HG02884 (cell line): ENCODE data around the gene KRT72.

ENCODE experiments used
- ATAC-seq: cut with Tn5 transposase; IDR thresholded peaks from one replicate; pipeline ENCODE4 v1.9.1; 2021; ENCODE audit warnings: mild to moderate bottlenecking, moderate library complexity; ENCODE audit not compliant: unreplicated experiment

The KRT72 gene

GRCh38 chr12:52551216-52551865 is 49.9 kb downstream of the KRT72 start:
- no peak for ATAC-seq

- ATAC-seq: no peak
These were observed 55.1 kb downstream of the KRT72 start for GRCh38 chr12:52546126-52546525.

DNA sequence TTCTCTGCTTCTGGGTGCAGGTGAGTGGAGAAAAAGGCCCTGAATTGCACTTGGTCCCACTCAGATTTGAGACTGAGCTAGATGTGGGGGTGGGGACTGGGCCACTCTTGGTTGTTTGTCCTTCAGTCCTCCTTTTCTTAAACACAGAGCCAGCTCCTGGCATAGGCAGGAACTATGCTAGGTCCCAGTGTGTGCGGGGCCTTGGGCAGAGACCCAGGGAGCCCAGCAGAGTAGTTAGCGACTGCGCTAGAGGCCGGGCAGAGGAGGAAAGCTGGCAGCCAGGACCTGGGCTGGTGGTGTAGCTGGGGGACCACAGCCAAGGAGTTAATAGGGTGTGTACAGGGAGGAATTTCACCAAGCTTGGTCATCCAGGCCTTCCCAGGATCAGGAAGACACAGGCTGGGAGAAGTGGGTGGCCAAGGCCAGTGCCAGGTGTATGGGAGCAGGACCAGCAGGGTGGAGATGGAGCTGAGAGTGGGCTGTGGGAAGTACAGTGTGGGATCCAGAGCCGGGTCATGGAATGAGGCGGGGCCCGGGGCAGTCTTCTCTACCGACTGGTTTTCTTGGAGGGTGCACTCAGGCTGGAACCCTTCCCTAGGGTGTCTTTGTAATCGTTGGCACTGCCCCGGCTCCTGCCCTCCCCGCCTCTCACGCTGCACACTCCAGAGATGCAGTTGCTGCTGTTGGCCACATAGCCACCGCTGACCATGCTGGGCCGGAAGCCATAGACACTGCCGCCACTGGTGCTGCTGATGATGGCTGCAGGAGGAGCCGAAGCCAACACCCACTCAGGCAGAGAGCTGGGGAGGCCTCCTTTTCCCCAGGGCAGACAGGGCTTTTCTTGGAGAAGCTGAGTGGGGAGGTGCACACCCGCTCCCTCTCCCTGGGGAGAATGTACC is 57.0 kb downstream of the KRT72 start:
- ATAC-seq: no peak

DNA sequence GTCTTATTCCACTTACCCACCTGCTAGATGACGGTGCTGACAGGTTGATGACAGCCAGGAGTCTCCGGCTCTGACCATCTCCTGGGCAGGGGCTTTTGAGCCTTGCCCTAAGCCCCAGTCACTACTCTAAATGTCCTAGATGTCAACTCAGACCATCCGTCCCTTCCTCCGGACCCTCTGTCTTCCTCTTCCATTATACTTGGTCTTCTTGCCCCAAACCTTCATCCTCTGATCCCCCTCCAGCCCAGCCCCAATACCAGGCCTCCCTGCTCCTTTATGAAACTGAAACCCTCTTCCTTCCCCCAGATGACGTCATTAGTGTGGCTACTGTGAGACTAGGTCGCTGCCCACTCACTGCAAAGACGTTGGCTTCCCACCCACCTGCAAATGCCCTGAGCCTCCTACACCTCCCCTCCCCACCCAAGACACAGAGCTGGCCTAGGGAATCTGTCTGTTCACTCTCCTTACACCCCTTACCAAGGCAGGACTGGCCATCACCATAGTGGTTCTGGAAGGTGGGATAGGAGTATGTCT is 58.4 kb downstream of the KRT72 start:
- ATAC-seq: no peak

- ATAC-seq: no peak
These were observed 59.1 kb downstream of the KRT72 start for GRCh38 chr12:52542157-52542556.

GRCh38 chr12:52541709-52542108 is 59.6 kb downstream of the KRT72 start:
- ATAC-seq: no peak

DNA sequence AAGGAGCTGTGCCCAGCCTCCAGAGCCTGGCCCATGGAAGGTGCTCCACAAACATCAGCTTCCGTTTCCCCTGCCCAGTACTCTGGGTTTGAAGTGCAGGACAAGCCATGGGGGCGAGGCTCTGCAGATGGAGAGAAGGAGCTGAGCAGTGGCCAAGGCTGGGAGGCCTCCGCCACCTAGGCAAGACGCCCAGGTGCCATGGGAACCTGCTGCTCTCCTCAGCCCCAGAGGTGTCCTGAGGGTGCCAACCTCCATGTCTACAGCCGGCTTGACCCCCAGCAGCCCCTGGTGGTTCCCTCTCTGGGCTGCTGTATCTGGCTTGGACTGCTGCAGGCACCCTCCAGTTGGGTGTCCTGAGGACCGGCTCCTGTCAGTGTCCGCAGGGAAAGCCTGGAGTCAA is 60.7 kb downstream of the KRT72 start:
- no peak for ATAC-seq

DNA sequence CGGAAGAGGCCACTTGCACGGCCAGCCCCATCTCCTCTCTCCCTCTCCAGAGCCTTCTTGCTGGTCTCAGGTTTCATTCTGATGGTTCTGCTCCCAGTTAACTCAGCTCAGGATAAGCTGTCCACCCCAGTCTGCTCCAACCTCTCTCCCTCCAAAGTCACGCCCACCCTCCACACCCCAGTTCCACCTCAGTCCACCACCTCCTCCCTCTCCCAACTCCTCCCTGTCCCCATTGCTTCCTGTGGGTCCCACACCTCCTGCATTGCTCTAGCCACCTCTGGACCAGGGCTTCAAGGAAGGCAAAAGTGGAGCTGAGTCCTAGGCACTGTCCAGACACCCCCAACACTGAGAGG is 61.5 kb downstream of the KRT72 start:
- no peak for ATAC-seq

DNA sequence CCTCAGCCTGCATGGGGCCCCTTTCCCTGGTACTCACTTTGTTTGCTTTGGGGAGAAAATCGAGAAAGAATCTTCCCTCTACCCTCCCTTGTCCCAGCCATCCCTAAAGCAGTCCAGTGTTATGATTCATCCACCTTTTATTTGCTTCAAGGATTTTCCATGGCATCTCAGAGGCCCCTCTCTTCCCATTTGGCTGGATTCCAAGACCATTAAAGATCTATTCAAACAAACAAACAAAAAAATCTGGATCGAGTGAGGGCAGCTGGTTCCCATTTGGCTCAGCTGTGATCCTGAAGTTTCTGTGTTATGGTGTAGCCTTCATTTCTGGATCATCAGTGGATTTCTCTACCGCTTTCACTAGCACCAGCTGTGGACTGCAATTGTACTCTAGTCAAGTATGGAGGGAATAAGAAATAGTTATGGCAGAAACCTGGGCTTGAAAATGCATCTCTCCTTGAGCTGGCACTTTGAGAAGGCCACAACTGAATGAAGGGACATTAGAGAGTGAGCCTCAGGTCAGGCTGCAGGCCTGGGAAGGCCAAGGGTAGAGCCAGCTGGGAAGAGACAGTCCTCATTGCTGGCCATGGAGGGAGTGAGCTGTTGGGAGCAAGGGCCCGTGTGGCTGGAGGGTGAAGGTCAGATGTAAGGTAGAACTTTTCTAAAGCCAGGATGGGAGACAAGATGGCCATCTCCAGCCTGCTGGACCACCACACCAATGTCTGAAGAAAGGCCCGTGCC is 62.0 kb downstream of the KRT72 start:
- no peak for ATAC-seq

DNA sequence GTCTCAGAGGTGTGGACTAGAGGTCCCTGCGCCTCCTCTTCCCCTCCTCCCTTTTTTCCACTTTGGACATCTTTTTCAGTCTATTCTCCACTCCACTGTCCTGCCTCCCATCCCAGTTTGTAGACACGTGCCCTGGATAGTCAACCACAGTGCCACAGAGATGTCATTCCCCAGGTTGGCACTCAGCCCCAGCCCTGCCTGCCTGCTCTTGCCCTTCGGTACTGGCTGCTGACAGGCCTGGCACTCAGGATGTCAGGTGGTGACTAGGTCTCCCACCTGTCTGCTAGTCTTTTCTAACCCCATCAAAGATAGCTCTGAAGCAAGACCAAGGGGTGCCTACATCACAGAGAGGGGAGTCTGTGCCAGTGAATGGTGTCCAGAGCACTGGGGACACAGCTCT is 64.2 kb downstream of the KRT72 start:
- no peak for ATAC-seq
